ENCODE measurements around the gene TMEM161A.
"Not testable (repeated sequence)": the region's sequence is repeated elsewhere in the genome, so short reads cannot be mapped to it uniquely, and the experiment has no call there.

The TMEM161A gene

DNA sequence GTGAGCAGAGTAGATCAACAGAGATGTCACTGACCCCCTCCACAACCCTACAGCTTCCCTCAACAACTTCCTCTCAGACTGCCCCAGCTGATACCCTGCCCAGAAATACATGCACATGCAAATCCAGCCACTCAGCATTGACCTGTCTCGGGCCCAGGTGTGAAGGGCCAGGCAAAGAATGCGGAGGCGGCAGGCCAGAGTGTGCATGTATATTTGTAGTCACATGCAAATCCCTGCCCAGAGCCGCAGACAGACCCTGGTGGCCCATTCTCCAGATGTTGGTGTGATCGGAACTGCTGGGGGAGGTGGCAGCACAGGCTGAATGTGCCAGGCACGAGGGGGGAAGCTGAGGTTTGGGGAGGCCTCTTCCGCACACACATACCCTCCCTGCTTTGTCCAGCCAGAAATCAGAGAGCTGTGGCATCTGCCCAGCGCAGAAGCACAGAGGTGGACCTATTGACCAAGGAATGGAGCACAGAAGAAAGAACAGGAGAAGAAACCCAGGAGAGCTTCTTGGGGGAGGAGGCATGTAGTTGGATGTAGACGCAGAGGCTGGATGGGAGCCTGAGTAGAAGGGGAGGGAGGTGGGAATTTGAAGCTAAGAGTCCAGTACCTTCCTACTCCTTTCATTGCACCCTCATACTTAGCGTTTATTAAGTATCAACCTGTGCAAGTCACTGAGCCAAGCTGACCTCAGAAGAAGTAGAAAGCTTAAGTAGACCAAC lies 17.4 kb upstream of the TMEM161A start:
- DNase-seq (ENCODE audit: low read depth in 2 of 2, low spot score in 1 of 2) = no peak

GRCh38 chr19:19154768-19155494 lies 16.7 kb upstream of the TMEM161A start:
- no peak for DNase-seq (ENCODE audit: low read depth in 2 of 2, low spot score in 1 of 2)

DNA sequence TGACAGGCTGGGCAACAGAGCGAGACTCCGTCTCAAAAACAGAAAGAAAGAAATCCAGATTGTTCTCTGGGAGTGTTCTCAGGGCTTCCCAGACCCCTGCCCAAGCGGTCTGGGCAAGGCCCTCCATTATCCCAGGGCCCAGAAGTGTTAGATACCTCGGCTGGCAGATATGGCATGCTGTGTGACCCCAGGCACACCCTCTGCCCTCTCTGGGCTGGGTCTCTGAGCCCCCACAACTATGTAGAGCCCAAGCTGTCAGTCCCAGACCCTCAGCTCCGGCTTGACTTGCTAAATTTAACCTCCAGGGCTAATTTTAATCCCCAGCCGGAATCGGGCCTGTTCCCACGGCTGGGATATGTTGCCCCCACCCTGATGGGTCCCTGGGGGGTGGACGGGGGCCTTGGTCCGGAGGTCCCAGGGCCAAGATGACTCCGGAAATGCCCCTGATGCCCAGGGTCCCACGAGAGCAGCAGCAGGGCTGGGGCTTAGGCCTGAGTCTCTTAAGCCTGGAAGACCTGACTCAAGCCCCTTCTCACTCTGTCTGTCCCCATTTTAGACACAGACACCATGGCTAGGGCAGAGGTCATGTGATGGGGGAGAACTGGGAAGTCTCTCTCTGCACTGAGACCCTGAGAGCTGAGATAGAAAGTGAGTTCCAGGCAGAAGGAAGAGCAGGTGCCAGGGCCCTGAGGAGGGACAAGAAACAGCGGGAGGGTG lies 14.5 kb upstream of the TMEM161A start:
- DNase-seq (ENCODE audit: low read depth in 2 of 2, low spot score in 1 of 2) = no peak

DNA sequence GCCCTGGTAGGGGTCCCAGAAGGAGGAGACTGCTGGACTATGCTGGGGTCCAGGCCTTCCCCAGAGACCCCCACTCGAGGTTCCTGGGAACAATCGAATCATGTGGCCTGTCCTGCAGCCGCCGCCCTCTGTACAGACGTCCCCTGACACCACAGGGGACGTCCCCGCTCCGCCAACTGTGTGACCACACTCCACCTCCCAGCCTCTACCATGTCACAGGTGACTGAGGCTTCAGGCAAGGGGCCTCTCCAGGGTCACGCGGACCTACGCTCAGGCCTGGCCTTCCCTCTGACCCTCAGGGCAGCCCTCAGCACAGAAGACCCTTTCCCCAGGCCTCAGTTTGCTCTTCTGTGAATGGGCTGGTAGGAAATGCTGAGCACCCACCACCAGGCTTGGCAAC lies 13.1 kb upstream of the TMEM161A start:
- DNase-seq (ENCODE audit: low read depth in 2 of 2, low spot score in 1 of 2) = no peak

DNA sequence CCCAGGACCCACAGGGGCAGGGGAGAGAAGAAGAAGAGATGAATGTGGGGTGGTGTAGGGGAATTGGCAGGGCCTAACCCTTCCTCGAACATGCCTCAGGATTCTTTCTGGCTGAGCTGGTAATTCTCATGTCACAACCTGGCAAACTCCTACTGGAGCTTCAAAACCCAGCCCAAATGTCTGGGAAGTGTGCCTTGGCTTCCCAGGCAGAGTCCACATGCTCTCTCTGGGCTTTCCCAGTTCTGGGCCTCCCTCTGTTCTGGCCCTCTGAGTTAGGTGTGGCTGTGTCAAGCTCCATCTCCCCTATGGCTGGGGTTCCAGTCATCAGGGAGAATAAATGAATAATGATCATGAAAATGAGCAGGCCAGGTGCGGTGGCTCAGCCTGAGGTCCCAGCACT lies 11.2 kb upstream of the TMEM161A start:
- no peak for DNase-seq (ENCODE audit: low read depth in 2 of 2, low spot score in 1 of 2)

GRCh38 chr19:19148504-19148903 lies 10.2 kb upstream of the TMEM161A start:
- DNase-seq (ENCODE audit: low read depth in 2 of 2, low spot score in 1 of 2) = not testable (repeated sequence)

GRCh38 chr19:19147344-19147743 lies 9.1 kb upstream of the TMEM161A start:
- DNase-seq (ENCODE audit: low read depth in 2 of 2, low spot score in 1 of 2) = no peak

DNA sequence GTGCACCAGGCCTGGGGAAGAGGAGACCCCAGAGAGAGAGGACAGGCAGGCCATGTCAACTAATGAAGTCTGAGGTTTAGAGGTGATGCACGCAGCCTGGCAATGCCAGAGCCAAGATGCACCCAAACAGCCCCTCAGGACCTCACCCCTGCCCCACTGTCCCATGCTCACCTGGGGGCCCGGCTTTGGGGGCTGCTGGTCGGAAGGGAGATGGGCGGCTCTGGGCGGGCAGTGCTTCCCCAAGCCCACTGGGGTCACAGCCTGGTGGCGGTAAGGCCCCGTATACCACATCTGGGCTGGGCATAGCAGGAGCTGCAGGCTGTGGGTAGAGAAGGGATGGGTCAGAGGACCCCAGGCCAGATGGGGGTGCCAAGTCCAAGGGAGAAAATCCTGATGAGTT lies 8.6 kb upstream of the TMEM161A start:
- DNase-seq (ENCODE audit: low read depth in 2 of 2, low spot score in 1 of 2) = no peak

DNA sequence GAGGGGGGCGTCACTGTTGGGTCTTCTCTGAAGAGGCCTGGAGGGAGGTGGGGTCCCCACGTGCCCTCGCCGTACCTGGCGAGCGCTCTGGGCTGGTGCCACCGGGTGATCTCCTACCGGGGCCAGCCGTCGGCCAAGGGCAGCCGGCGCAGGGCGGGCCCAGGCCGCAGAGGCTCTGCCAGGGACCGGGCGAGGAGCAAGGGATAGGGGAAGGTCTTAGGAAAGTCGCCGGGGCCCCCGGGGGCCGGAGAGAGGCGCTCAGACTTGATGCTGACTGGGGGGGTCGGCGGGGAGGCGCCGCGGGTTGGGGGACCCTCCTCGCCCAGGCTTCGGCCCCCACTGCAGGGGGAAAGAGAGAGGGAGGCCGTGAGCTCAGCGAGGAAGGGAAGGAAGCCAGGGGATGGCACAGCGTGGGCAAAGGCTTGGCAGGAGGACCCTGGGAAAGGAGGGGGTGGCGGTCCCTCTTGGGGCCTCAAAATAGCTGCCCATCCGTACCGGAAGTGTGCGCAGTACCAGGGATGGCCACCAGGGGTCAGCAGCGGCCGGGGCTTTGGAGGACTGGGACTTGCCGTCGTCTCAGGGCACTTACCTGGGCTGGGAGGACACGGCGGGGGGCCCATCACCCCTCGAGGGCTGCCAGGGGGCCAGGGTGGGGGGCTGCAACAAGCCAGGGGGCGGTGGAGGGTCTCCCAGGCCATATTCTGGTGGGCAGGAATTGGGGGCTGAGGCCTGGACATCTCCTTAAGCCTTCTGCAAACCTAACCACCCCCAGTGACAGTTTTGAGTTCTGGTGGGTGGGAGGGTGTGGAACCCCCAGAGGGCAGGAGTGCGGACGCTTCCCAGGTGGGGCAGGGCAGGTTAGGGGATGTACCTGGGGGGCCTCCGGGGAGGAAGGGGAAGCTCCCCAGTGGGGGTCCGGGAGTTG lies 7.7 kb upstream of the TMEM161A start:
- peak; percentile 71 to 83 for DNase-seq (ENCODE audit: low read depth in 2 of 2, low spot score in 1 of 2)

- no peak for DNase-seq (ENCODE audit: low read depth in 2 of 2, low spot score in 1 of 2)
These were observed 7.0 kb upstream of the TMEM161A start for GRCh38 chr19:19145281-19145680.

- no peak for DNase-seq (ENCODE audit: low read depth in 2 of 2, low spot score in 1 of 2)
These were observed 4.1 kb upstream of the TMEM161A start for GRCh38 chr19:19142347-19142746.

DNA sequence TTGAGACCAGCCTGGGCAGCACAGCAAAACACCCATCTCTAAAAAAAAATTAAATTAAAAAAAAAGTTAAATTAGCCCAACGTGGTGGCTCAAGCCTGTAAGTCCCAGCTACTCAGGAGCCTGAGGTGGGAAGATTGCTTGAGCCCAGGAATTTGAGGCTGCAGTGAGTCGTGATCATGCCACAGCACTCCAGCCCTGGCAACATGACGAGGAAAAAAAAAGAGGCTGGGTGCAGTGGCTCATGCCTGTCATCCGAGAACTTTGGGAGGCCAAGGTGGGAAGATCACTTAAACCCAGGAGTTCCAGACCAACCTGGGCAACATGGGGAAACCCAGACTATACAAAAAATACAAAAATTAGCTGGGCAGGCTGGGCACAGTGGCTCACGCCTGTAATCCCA lies 2.2 kb upstream of the TMEM161A start:
- no peak for DNase-seq (ENCODE audit: low read depth in 2 of 2, low spot score in 1 of 2)

GRCh38 chr19:19139876-19140229 lies 1.6 kb upstream of the TMEM161A start:
- no peak for DNase-seq (ENCODE audit: low read depth in 2 of 2, low spot score in 1 of 2)

- no peak for DNase-seq (ENCODE audit: low read depth in 2 of 2, low spot score in 1 of 2)
These were observed 646 bp downstream of the TMEM161A start for GRCh38 chr19:19137556-19138108.

GRCh38 chr19:19135713-19136112 lies 2.6 kb downstream of the TMEM161A start:
- not testable (repeated sequence) for DNase-seq (ENCODE audit: low read depth in 2 of 2, low spot score in 1 of 2)

DNA sequence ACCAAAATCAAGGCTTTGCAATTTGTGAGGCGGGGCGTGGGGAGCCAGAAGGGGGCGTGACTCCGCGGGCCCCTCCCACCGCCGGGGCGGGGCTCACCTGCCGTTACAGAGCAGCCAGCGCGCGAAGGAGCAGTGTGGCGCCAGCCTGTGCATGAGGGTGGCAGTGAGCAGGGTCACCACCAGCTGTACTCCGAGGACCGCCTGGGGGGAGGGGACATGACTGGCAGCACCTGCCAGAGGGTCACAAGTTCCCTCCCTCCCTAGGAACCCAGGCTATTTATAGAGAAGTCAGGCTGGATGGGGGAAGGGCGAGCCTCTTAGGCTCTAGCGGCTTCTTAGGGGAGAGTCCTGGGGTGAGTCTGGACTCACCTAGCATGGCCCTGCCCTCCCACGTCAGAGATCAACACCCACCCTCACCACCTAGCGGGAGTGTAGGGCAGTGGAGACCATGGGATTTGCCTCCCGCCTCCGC lies 3.6 kb downstream of the TMEM161A start:
- no peak for DNase-seq (ENCODE audit: low read depth in 2 of 2, low spot score in 1 of 2)

DNA sequence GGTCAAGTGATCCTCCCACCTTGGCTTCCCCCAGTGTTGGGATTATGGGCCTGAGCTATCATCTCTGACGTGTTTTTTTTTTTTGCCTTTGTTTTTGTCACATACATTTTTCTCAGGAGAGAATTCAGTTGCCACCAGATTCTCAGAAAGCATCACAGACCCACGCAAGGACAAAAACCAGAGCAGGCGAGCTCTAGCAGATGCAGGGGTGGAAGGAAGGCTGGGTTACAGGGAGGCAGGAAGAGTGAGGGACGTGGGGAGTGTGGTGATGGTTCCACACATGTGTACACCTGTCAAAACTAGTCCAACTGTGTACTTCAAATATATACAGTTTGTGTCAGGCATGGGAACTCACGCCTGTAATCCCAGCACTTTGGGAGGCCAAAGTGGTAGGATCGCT lies 4.3 kb downstream of the TMEM161A start:
- DNase-seq (ENCODE audit: low read depth in 2 of 2, low spot score in 1 of 2) = no peak

DNA sequence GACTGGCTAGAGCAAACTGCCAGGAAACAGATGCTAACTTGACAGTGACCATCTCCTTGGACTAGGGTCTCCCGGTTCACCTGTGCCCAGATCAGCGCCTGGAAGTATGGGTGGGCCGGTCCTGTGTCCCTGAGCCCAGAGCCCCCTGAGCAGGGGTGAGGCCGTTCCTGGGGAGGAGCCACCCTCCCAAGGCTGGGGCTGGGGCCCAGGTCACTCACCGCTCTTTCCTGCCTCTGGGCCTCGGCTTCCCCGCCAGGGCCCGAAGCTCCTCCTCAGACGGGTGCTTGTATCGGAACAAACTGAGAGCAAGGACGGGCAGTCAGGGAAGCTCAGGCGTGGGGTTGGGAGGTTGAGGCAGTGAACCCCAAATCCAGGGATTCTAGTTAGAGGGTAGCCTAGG lies 5.4 kb downstream of the TMEM161A start:
- no peak for DNase-seq (ENCODE audit: low read depth in 2 of 2, low spot score in 1 of 2)

DNA sequence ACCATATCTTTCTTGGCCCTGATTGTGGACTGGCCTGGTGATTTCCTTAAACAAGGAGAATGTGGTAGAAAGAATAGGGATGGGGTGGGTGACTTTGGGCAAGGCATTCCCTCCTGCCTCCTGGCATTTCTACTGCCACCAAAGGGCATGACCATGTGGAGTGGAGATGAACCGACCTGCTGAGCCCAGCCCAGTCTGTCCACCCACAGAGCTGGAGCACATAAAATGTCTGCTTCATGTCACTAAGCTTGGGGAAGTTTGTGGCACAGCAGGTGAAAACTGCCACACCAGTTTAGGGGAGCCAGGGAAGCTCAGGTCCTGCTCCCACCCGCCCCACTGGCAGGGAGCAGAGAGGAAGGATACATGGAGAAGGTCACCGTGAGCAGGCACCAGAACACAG lies 6.3 kb downstream of the TMEM161A start:
- no peak for DNase-seq (ENCODE audit: low read depth in 2 of 2, low spot score in 1 of 2)

GRCh38 chr19:19126102-19126501 lies 12.2 kb downstream of the TMEM161A start:
- no peak for DNase-seq (ENCODE audit: low read depth in 2 of 2, low spot score in 1 of 2)

DNA sequence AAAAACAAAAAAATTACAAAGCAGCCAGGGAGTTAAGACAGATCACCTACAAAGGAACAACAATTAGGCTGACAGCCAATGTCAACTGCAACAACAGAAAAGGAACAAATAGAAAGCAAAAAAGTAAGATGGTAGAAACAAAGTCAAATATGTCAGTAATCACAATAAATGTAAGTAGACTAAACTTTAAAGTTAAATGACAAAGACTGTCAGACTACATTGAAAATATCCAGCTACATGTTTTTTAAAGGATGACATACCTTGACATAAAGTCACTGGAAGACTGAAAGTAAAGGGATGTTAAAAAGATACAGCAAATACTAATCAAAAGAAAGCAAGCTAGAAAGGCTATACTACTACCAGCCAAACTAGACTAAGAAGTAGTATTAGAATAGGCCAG lies 14.9 kb downstream of the TMEM161A start:
- DNase-seq (ENCODE audit: low read depth in 2 of 2, low spot score in 1 of 2) = no peak
